GM19043 (cell line): ENCODE results near the gene CGB1.
"Not testable (repeated sequence)": the region's sequence is repeated elsewhere in the genome, so short reads cannot be mapped to it uniquely, and the experiment has no call there.

Source experiments
- ATAC-seq: cut with Tn5 transposase; IDR thresholded peaks from one replicate; pipeline ENCODE4 v1.9.1; 2021; ENCODE audit warnings: low read depth; ENCODE audit not compliant: unreplicated experiment

CGB1 gene

GRCh38 chr19:49059053-49059452 is 22.4 kb upstream of the CGB1 start:
- ATAC-seq: no peak

- ATAC-seq: no peak
Measured at GRCh38 chr19:49058562-49058961, 21.9 kb upstream of the CGB1 start.

GRCh38 chr19:49057636-49058234 is 21.0 kb upstream of the CGB1 start, which contains the start of gene CGB7:
TSS of gene CGB7 (minus strand) at chr19:49057749. CDS start at chr19:49055375, 2,374 bp downstream.
- no peak for ATAC-seq

- ATAC-seq: not testable (repeated sequence)
Measured at GRCh38 chr19:49056902-49057596, 20.4 kb upstream of the CGB1 start.

- no peak for ATAC-seq
Measured at GRCh38 chr19:49056101-49056901, 19.6 kb upstream of the CGB1 start.

- ATAC-seq: not testable (repeated sequence)
Measured at GRCh38 chr19:49050376-49051033, 13.8 kb upstream of the CGB1 start.

GRCh38 chr19:49049834-49050233 is 13.1 kb upstream of the CGB1 start:
- ATAC-seq: not testable (repeated sequence)

GRCh38 chr19:49049011-49049410 is 12.3 kb upstream of the CGB1 start, which contains the start of gene CGB8:
TSS of gene CGB8 (minus strand) at chr19:49049111. CDS start at chr19:49048739, 372 bp downstream.
- not testable (repeated sequence) for ATAC-seq

GRCh38 chr19:49043548-49043947 is 6.9 kb upstream of the CGB1 start, which contains the start of gene CGB5:
TSS of gene CGB5 (plus strand) at chr19:49043848. CDS start at chr19:49044210, 362 bp downstream.
- ATAC-seq: not testable (repeated sequence)

- not testable (repeated sequence) for ATAC-seq
Measured at GRCh38 chr19:49042666-49043065, 6.0 kb upstream of the CGB1 start.

GRCh38 chr19:49042177-49042576 is 5.5 kb upstream of the CGB1 start:
- ATAC-seq: no peak

- ATAC-seq: not testable (repeated sequence)
Measured at GRCh38 chr19:49039736-49040135, 3.0 kb upstream of the CGB1 start.

- ATAC-seq: not testable (repeated sequence)
Measured at GRCh38 chr19:49038557-49039276, 2.0 kb upstream of the CGB1 start.

GRCh38 chr19:49038111-49038510 is 1.4 kb upstream of the CGB1 start:
- ATAC-seq: not testable (repeated sequence)

- ATAC-seq: not testable (repeated sequence)
Measured at GRCh38 chr19:49031642-49032301, 4.9 kb downstream of the CGB1 start, which contains the start of gene CGB2. TSS of gene CGB2 (plus strand) at chr19:49031890. CDS start at chr19:49032096, 206 bp downstream.

- ATAC-seq: not testable (repeated sequence)
Measured at GRCh38 chr19:49030323-49030722, 6.4 kb downstream of the CGB1 start.

GRCh38 chr19:49029749-49030148 is 6.9 kb downstream of the CGB1 start:
- ATAC-seq: not testable (repeated sequence)

- not testable (repeated sequence) for ATAC-seq
Measured at GRCh38 chr19:49028686-49029085, 8.0 kb downstream of the CGB1 start.

GRCh38 chr19:49025599-49025998 is 11.1 kb downstream of the CGB1 start:
- not testable (repeated sequence) for ATAC-seq
